HepG2 (cell line): ENCODE measurements around the gene OPA3. TPM values are rescaled to one million over a fixed set of nuclear protein-coding genes. Genes with fewer than 3 reads are reported as not detected.

Experiments used
- ATF1 ChIP-seq: IDR thresholded peaks from 2 replicates; pipeline ENCODE4 v1.6.1; 2016; ENCODE audit warnings: mild to moderate bottlenecking, control low read depth
- GTF2F1 ChIP-seq: fragments of 150-350 bp; IDR thresholded peaks from 2 replicates; pipeline ENCODE4 v1.6.1; 2014; ENCODE audit warnings: low read length
- JUNB ChIP-seq: sonication (generic); formaldehyde crosslinking; IDR thresholded peaks from 2 replicates; pipeline ENCODE4 v1.8.0; 2022; ENCODE audit warnings: missing genetic modification reagents, mild to moderate bottlenecking, borderline replicate concordance
- KDM1A ChIP-seq: IDR thresholded peaks from 2 replicates; pipeline ENCODE4 v1.6.1; 2016; ENCODE audit warnings: missing compliant biosample characterization
- MEIS2 ChIP-seq: sonication (generic); formaldehyde crosslinking; IDR thresholded peaks from 2 replicates; pipeline ENCODE4 v1.9.0; 2021; ENCODE audit warnings: mild to moderate bottlenecking, missing genetic modification reagents
- NCOA1 ChIP-seq: sonication (generic); formaldehyde crosslinking; IDR thresholded peaks from 2 replicates; pipeline ENCODE4 v1.9.0; 2021; ENCODE audit warnings: missing genetic modification reagents
- REL ChIP-seq: sonication (generic); formaldehyde crosslinking; conservative IDR thresholded peaks from 2 replicates; pipeline ENCODE4 v1.8.0; 2022; ENCODE audit warnings: mild to moderate bottlenecking, missing genetic modification reagents, moderate library complexity
- SRY ChIP-seq: sonication (generic); formaldehyde crosslinking; IDR thresholded peaks from 2 replicates; pipeline ENCODE4 v1.8.0; 2022; ENCODE audit warnings: mild to moderate bottlenecking, missing genetic modification reagents
- TAF1 ChIP-seq: sonication (generic); formaldehyde crosslinking; IDR thresholded peaks from 2 replicates; pipeline ENCODE4 v1.4.0; 2020; ENCODE audit warnings: missing genetic modification reagents
- TBX2 ChIP-seq: sonication (generic); formaldehyde crosslinking; IDR thresholded peaks from 2 replicates; pipeline ENCODE4 v1.5.0; 2020; ENCODE audit warnings: missing genetic modification reagents, mild to moderate bottlenecking, borderline replicate concordance
- ZFY ChIP-seq: sonication (generic); formaldehyde crosslinking; IDR thresholded peaks from 2 replicates; pipeline ENCODE4 v1.4.0; 2020; ENCODE audit warnings: missing genetic modification reagents
- ZNF101 ChIP-seq: sonication (generic); formaldehyde crosslinking; IDR thresholded peaks from 2 replicates; pipeline ENCODE4 v1.4.0; 2020; ENCODE audit warnings: mild to moderate bottlenecking, low read depth, missing genetic modification reagents, borderline replicate concordance
- ZNF329 ChIP-seq: sonication (generic); formaldehyde crosslinking; IDR thresholded peaks from 2 replicates; pipeline ENCODE4 v1.9.0; 2021; ENCODE audit warnings: low read depth, mild to moderate bottlenecking, missing genetic modification reagents
- ZNF501 ChIP-seq: sonication (generic); formaldehyde crosslinking; IDR thresholded peaks from 2 replicates; pipeline ENCODE4 v1.5.1; 2020; ENCODE audit warnings: mild to moderate bottlenecking, moderate library complexity, missing genetic modification reagents
- ZNF552 ChIP-seq: sonication (generic); formaldehyde crosslinking; IDR thresholded peaks from 2 replicates; pipeline ENCODE4 v1.9.0; 2022; ENCODE audit warnings: missing genetic modification reagents, mild to moderate bottlenecking, borderline replicate concordance
- ZNF773 ChIP-seq: sonication (generic); formaldehyde crosslinking; IDR thresholded peaks from 2 replicates; pipeline ENCODE4 v1.4.0; 2020; ENCODE audit warnings: missing genetic modification reagents, borderline replicate concordance
- polyA plus RNA-seq, 8 experiments: library from polyadenylated mRNA; depleted of rRNA in 3 of 8; stranded (reverse) in 7 of 8; unstranded in 1 of 8; fragments of >200 nt; fragmentation: Illumina TruSeq in 4 of 8; extraction: Trizol in 4 of 8; gene quantifications; 2 replicates each; pipeline versions ENCODE4 v1.2.1 to v1.2.3, GENCODE V29; 2011 to 2016; ENCODE audit warnings: low read depth in 4 of 8, missing spikeins in 1 of 8, mixed read lengths in 1 of 8; ENCODE audit not compliant: insufficient read depth in 1 of 8
- total RNA-seq, 5 experiments: library from RNA; depleted of rRNA; stranded (reverse); fragments of >200 nt; fragmentation: Illumina TruSeq; extraction: Trizol; gene quantifications; 2 replicates each; pipeline ENCODE4 v1.2.3, GENCODE V29; 2016; ENCODE audit warnings: low read depth in 1 of 5
- TF ChIP-seq, protein P1 (sequence below): sonication (generic); formaldehyde crosslinking; IDR thresholded peaks from 2 replicates; pipeline ENCODE4 v1.4.0; 2020; ENCODE audit warnings: missing genetic modification reagents, borderline replicate concordance
- TF ChIP-seq, protein P2 (sequence below): fragments of 450-650 bp; IDR thresholded peaks from 2 replicates; pipeline ENCODE4 v1.6.1; 2016
- TF ChIP-seq, protein P3 (sequence below): sonication (generic); formaldehyde crosslinking; IDR thresholded peaks from 2 replicates; pipeline ENCODE4 v1.4.0; 2020; ENCODE audit warnings: mild to moderate bottlenecking, missing genetic modification reagents, borderline replicate concordance
- TF ChIP-seq, protein P4 (sequence below): sonication (generic); formaldehyde crosslinking; IDR thresholded peaks from 2 replicates; pipeline ENCODE4 v1.4.0; 2020; ENCODE audit warnings: missing genetic modification reagents
- TF ChIP-seq, protein P5 (sequence below): IDR thresholded peaks from 2 replicates; pipeline ENCODE4 v1.6.1; 2012; ENCODE audit warnings: inconsistent platforms

OPA3 gene
- total and polyA plus RNA-seq, 2 of the 13 experiments (the other 11 are each of a cell fraction or from before 2014, with no cell fraction given): 8.3 to 17.7 TPM

DNA sequence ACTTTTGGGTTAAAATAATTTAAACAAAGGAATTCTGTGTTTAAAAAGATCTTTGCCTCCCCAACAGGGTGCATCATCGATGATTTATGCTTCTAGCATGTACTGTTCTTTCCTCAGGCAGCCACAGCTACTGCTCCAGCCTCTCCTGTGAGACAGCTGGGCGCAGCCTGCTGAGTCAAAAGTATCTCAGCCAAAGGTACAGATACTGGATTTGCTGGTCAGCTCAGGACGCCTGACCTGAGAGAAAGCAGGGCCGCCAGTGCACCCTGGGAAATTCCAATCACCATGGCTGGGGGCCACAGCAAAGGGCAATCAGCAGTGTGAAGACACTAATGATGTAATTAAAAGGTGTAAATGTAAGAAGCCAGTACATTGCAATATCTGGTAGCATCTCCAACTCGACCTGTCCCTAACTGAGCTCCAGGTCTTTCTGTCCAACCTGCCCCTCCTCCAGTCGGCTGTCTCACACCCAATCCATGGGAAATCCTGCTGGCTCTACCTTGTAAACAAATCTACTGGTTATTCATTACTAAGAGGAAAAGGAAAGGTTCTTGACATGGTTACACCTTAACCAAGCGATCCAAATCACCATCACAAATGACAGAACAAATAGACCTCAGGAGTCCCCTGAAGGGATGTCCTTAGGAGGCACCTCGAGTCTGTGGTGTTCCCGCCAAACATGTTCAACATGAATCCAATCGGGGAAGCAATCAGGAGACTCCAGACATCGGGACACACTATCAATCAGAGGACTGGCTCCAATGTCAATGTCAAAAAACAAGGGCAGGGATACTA is 7.3 kb downstream of the OPA3 start (continued):
- TF ChIP-seq SRY (CRISPR knock-in tag): no peak
- no peak for TF ChIP-seq GTF2F1
- peak; percentile 78 for TF ChIP-seq TBX2 (CRISPR knock-in tag)
- TF ChIP-seq JUNB (CRISPR knock-in tag): 0 out of 2 replicates have a peak, but pooled peaks have one; percentile 13
- TF ChIP-seq, protein P1, sequence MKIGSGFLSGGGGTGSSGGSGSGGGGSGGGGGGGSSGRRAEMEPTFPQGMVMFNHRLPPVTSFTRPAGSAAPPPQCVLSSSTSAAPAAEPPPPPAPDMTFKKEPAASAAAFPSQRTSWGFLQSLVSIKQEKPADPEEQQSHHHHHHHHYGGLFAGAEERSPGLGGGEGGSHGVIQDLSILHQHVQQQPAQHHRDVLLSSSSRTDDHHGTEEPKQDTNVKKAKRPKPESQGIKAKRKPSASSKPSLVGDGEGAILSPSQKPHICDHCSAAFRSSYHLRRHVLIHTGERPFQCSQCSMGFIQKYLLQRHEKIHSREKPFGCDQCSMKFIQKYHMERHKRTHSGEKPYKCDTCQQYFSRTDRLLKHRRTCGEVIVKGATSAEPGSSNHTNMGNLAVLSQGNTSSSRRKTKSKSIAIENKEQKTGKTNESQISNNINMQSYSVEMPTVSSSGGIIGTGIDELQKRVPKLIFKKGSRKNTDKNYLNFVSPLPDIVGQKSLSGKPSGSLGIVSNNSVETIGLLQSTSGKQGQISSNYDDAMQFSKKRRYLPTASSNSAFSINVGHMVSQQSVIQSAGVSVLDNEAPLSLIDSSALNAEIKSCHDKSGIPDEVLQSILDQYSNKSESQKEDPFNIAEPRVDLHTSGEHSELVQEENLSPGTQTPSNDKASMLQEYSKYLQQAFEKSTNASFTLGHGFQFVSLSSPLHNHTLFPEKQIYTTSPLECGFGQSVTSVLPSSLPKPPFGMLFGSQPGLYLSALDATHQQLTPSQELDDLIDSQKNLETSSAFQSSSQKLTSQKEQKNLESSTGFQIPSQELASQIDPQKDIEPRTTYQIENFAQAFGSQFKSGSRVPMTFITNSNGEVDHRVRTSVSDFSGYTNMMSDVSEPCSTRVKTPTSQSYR (CRISPR knock-in tag): peak; percentile 64; the same call in 1 of the 2 replicates
- no peak for TF ChIP-seq ZNF101 (CRISPR knock-in tag)
- TF ChIP-seq ZNF552 (CRISPR knock-in tag): no peak
- TF ChIP-seq MEIS2 (CRISPR knock-in tag): no peak
- TF ChIP-seq REL (CRISPR knock-in tag): no peak
- TF ChIP-seq, protein P2, sequence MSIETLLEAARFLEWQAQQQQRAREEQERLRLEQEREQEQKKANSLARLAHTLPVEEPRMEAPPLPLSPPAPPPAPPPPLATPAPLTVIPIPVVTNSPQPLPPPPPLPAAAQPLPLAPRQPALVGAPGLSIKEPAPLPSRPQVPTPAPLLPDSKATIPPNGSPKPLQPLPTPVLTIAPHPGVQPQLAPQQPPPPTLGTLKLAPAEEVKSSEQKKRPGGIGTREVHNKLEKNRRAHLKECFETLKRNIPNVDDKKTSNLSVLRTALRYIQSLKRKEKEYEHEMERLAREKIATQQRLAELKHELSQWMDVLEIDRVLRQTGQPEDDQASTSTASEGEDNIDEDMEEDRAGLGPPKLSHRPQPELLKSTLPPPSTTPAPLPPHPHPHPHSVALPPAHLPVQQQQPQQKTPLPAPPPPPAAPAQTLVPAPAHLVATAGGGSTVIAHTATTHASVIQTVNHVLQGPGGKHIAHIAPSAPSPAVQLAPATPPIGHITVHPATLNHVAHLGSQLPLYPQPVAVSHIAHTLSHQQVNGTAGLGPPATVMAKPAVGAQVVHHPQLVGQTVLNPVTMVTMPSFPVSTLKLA: no peak
- no peak for TF ChIP-seq KDM1A (CRISPR knock-in tag)
- no peak for TF ChIP-seq ZNF329 (CRISPR knock-in tag)
- 0 out of 2 replicates have a peak, but pooled peaks have one; percentile 26 for TF ChIP-seq ATF1 (CRISPR knock-in tag)
- TF ChIP-seq TAF1 (CRISPR knock-in tag): 0 out of 2 replicates have a peak, but pooled peaks have one; percentile 21
- TF ChIP-seq, protein P3, sequence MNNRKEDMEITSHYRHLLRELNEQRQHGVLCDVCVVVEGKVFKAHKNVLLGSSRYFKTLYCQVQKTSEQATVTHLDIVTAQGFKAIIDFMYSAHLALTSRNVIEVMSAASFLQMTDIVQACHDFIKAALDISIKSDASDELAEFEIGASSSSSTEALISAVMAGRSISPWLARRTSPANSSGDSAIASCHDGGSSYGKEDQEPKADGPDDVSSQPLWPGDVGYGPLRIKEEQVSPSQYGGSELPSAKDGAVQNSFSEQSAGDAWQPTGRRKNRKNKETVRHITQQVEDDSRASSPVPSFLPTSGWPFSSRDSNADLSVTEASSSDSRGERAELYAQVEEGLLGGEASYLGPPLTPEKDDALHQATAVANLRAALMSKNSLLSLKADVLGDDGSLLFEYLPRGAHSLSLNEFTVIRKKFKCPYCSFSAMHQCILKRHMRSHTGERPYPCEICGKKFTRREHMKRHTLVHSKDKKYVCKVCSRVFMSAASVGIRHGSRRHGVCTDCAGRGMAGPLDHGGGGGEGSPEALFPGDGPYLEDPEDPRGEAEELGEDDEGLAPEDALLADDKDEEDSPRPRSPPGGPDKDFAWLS (CRISPR knock-in tag): no peak
- peak; percentile 29 for TF ChIP-seq ZNF501
- TF ChIP-seq NCOA1 (CRISPR knock-in tag): peak; percentile 53; the same call in 1 of the 2 replicates
- no peak for TF ChIP-seq ZFY (CRISPR knock-in tag)
- TF ChIP-seq, protein P4, sequence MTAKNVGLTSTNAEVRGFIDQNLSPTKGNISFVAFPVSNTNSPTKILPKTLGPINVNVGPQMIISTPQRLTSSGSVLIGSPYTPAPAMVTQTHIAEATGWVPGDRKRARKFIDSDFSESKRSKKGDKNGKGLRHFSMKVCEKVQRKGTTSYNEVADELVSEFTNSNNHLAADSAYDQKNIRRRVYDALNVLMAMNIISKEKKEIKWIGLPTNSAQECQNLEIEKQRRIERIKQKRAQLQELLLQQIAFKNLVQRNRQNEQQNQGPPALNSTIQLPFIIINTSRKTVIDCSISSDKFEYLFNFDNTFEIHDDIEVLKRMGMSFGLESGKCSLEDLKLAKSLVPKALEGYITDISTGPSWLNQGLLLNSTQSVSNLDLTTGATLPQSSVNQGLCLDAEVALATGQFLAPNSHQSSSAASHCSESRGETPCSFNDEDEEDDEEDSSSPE (CRISPR knock-in tag): no peak
- no peak for TF ChIP-seq ZNF773
- TF ChIP-seq, protein P5, sequence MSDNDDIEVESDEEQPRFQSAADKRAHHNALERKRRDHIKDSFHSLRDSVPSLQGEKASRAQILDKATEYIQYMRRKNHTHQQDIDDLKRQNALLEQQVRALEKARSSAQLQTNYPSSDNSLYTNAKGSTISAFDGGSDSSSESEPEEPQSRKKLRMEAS: no peak
